Measurements from ENCODE around the gene PITX1.

DNA sequence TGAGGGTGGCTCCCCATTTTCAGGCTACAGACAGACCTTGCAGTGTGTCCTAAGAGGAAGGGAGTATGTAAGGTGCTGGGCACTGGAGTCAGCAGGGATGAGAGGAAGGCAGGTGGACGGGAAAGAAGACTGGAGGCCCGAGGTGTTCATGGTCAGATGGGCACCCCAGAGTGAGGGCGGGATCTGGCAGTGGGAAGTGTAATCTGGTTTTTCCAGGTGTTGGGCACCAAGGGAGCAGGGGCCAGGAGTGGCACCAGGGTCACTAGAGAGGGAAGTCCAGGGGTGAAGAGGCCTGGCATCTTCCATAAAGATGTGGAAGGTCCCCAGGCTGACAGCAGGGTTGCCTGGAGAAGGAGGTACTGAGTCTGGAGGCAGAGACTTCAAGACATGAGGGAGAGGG is 29.7 kb downstream of the PITX1 start:
- no peak for TF ChIP-seq GATA2 (IDR thresholded peaks at IDR 0.05; ENCODE audit: low read depth, low read length)
- TF ChIP-seq GATA3 (IDR thresholded peaks at IDR 0.05; ENCODE audit: low read depth, low read length): no peak

Measured in SH-SY5Y (cell line).